ENCODE results near the gene PHOX2A. TPM values are rescaled to one million over a fixed set of nuclear protein-coding genes. Genes with fewer than 3 reads are reported as not detected.
A peak's percentile ranks its signal among the peaks of the same experiment; 100 is the strongest.

Gene PHOX2A
- total RNA-seq (2013), result not detected
- polyA plus RNA-seq (not detected), polyA minus RNA-seq (not detected in 2 replicates), total RNA-seq (0 to 0.25 (median 0.06) reads per million in 11 experiments)

- H3K9me3 Mint-ChIP-seq, result peaks cover 7 to 38% (median 14%) of the 10 kb centered on the region in 7 donors
- peaks cover 9 to 19% of the 10 kb centered on the region in 2 donors for H3K36me3 Mint-ChIP-seq
- no peak for TF ChIP-seq CTCF (IDR thresholded peaks at IDR 0.05)
- Histone ChIP-seq H3K4me3 (replicated peaks in 1 of 3; ENCODE audit: low read depth in 2 of 3, low read length in 3 of 3) (no peak within 1 kb of the TSS), H3K27me3 (ENCODE audit: control insufficient read depth in 2 of 2, insufficient read depth in 2 of 2, low read length in 2 of 2) (peaks cover 67 to 89% of the 10 kb centered on the region in 2 donors), H3K36me3 (replicated peaks in 1 of 2; ENCODE audit: control insufficient read depth in 1 of 2, insufficient read depth in 2 of 2, low read length in 2 of 2) (no peaks in the 10 kb centered on the region), H3K9me3 (replicated peaks in 1 of 2; ENCODE audit: control insufficient read depth in 1 of 2, insufficient read depth in 1 of 2, low read length in 2 of 2) (peaks cover 0 to 35% of the 10 kb centered on the region in 2 donors), H3K4me2 (replicated peaks; ENCODE audit: extremely low read depth, low read length, poor library complexity, severe bottlenecking) (peak within 1 kb of the TSS; percentile 12), H3K9ac (ENCODE audit: insufficient read depth, low read length, poor library complexity, severe bottlenecking) (no peak within 1 kb of the TSS), H3K79me2 (ENCODE audit: insufficient read depth, low read length) (no peaks in the 10 kb centered on the region), H2AFZ (ENCODE audit: insufficient read depth, low read depth, low read length, poor library complexity, severe bottlenecking) (no peak within 1 kb of the TSS), H3K4me1 (ENCODE audit: control insufficient read depth in 1 of 2, insufficient read depth in 2 of 2, low read length in 2 of 2) (peaks cover 17 to 28% of the 10 kb centered on the region in 2 donors), H4K20me1 (ENCODE audit: insufficient read depth, low read length) (peaks cover 11% of the 10 kb centered on the region), H3K27ac (ENCODE audit: low read depth in 1 of 2, low read length in 2 of 2) (no peak within 1 kb of the TSS)
- DNase-seq, result no peak
- peaks cover 47 to 56% (median 47%) of the 10 kb centered on the region in 3 donors for H3K27me3 Mint-ChIP-seq (ENCODE audit: low read depth in 3 of 3)
- H3K4me3 Mint-ChIP-seq, result peak within 1 kb of the TSS; percentile 1 to 80
- peaks cover 40% of the 10 kb centered on the region for H3K4me1 Mint-ChIP-seq
- peak within 1 kb of the TSS in 1 of 7 donors; percentile 4 for H3K27ac Mint-ChIP-seq
- 1% methylated on average over 33 of the region's 37 CpGs for WGBS (ENCODE audit: insufficient coverage)
- intact Hi-C loops (cut with micrococcal nuclease), result loop anchor here in 1 of 2 donors (5.0 kb wide), 1 partner anchor 38 kb away; no protein-coding TSS in a partner anchor
Observed at GRCh38 chr11:72244060-72244360, at the start of gene PHOX2A. Gene PHOX2A (minus strand): TSS chr11:72244176. CDS start chr11:72244004, 172 bp downstream.

- H3K36me3 ChIP-seq (replicated peaks in 1 of 2; ENCODE audit: control insufficient read depth in 1 of 2, insufficient read depth in 2 of 2, low read length in 2 of 2), result peaks cover 62 to 65% of the 10 kb centered on the region in 2 donors
- no peaks in the 10 kb centered on the region for H3K9me3 Mint-ChIP-seq
- H3K4me3 ChIP-seq (replicated peaks in 1 of 3; ENCODE audit: low read depth in 2 of 3, low read length in 3 of 3), result no peak overlapping the region
- no peak overlapping the region for H2AFZ ChIP-seq (ENCODE audit: insufficient read depth, low read depth, low read length, poor library complexity, severe bottlenecking)
- no peak overlapping the region for H3K4me3 Mint-ChIP-seq
- peaks cover 0 to 2% (median 2%) of the 10 kb centered on the region in 3 donors for H3K27me3 Mint-ChIP-seq (ENCODE audit: low read depth in 3 of 3)
- TF ChIP-seq CTCF (IDR thresholded peaks at IDR 0.05), result no peak
- H3K9ac ChIP-seq (ENCODE audit: insufficient read depth, low read length, poor library complexity, severe bottlenecking), result no peak overlapping the region
- peaks cover 3% of the 10 kb centered on the region for H3K4me1 Mint-ChIP-seq
- peaks cover 56 to 65% of the 10 kb centered on the region in 2 donors for H3K36me3 Mint-ChIP-seq
- H3K27me3 ChIP-seq (ENCODE audit: control insufficient read depth in 2 of 2, insufficient read depth in 2 of 2, low read length in 2 of 2), result no peaks in the 10 kb centered on the region
- intact Hi-C loops (cut with micrococcal nuclease), result loop anchor here in 1 of 2 donors (10.0 kb wide), 1 partner anchor 131 kb away; no protein-coding TSS in a partner anchor
- H3K9me3 ChIP-seq (replicated peaks in 1 of 2; ENCODE audit: control insufficient read depth in 1 of 2, insufficient read depth in 1 of 2, low read length in 2 of 2), result no peaks in the 10 kb centered on the region
- H3K4me1 ChIP-seq (ENCODE audit: control insufficient read depth in 1 of 2, insufficient read depth in 2 of 2, low read length in 2 of 2), result no peaks in the 10 kb centered on the region
- peak overlapping the region in 1 of 2 donors; percentile 14 for H3K27ac ChIP-seq (ENCODE audit: low read depth in 1 of 2, low read length in 2 of 2)
- no peak overlapping the region for H3K4me2 ChIP-seq (replicated peaks; ENCODE audit: extremely low read depth, low read length, poor library complexity, severe bottlenecking)
- H4K20me1 ChIP-seq (ENCODE audit: insufficient read depth, low read length), result no peaks in the 10 kb centered on the region
- 98% methylated on average over 14 of the region's 14 CpGs for WGBS (ENCODE audit: insufficient coverage)
- H3K79me2 ChIP-seq (ENCODE audit: insufficient read depth, low read length), result no peaks in the 10 kb centered on the region
- peak overlapping the region in 2 of 7 donors; percentile 31 to 50 for H3K27ac Mint-ChIP-seq
- no peak for DNase-seq
Observed at GRCh38 chr11:72293391-72293790, 49.4 kb upstream of the PHOX2A start.
